K562 (cell line): Measurements from ENCODE around the gene RUNX3. TPM values are rescaled to one million over a fixed set of nuclear protein-coding genes. Genes with fewer than 3 reads are reported as not detected.

Experiments used
- ATAC-seq: fragments of 200-7000 bp; cut with Tn5 transposase; 3 replicates; pipeline ENCODE4 v1.9.1; 2020; ENCODE audit warnings: moderate library complexity
- BruUV-seq: library from RNA; stranded (reverse); fragments of 400-500 nt; replicated peaks from 2 replicates; lab custom pipeline; 2021; lab: Mats Ljungman, UMichigan
- CTCF ChIA-PET: fragments of 300-600 bp; formaldehyde crosslinking; extraction: SDS; loops from one replicate; lab custom pipeline; 2021; ENCODE audit warnings: low intra/inter-chr PET ratio; lab: Yijun Ruan, JAX
- POLR2A ChIA-PET: fragments of 300-600, 350-650 bp; sonication (Branson Sonifier 250); formaldehyde crosslinking; extraction: SDS; loops from one replicate; lab custom pipeline; 2021; ENCODE audit warnings: antibody characterized with exemption, inconsistent platforms; lab: Yijun Ruan, JAX
- DNase-seq, 4 experiments: peaks; one replicate each; pipeline versions ENCODE4 v3.0.0 to v3.0.0-alpha.2; 2011 to 2018; ENCODE audit warnings: low spot score in 3 of 4, mixed read lengths in 3 of 4; ENCODE audit errors: extremely low read depth in 1 of 4
- FAIRE-seq: peaks from 2 replicates; lab custom pipeline; 2011; peaks lifted over from hg19 to GRCh38; lab: Jason Lieb, UNC
- H2AFZ ChIP-seq: 2 replicates; pipeline ENCODE4 v1.6.0; 2011; ENCODE audit warnings: low read depth, low read length, control low read depth, inconsistent platforms
- H3K27ac ChIP-seq: fragments of 200-600 bp; 3 replicates; pipeline ENCODE4 v1.8.0; 2011; ENCODE audit warnings: low read depth, mild to moderate bottlenecking, control low read depth, inconsistent platforms, low read length, moderate library complexity, mixed read lengths; ENCODE audit errors: extremely low read depth
- H3K27me3 ChIP-seq, 2 experiments: fragments of 300-600 bp in 1 of 2; 2 replicates in 1 of 2; 3 replicates in 1 of 2; pipeline versions ENCODE4 v1.6.0 to v1.8.0; 2011; ENCODE audit warnings: inconsistent platforms in 2 of 2, low read length in 2 of 2, mild to moderate bottlenecking in 1 of 2, mixed read lengths in 1 of 2, moderate library complexity in 1 of 2; ENCODE audit not compliant: control insufficient read depth in 2 of 2, insufficient read depth in 2 of 2
- H3K36me3 ChIP-seq: fragments of 300-600 bp; 3 replicates; pipeline ENCODE4 v1.8.0; 2011; ENCODE audit warnings: mild to moderate bottlenecking, low read length, inconsistent platforms; ENCODE audit not compliant: control insufficient read depth, insufficient read depth
- H3K4me1 ChIP-seq, 2 experiments: fragments of 200-600 bp in 1 of 2; replicated peaks in 1 of 2; 2 replicates in 1 of 2; 3 replicates in 1 of 2; pipeline versions ENCODE4 v1.5.1 to v1.8.0; 2011; ENCODE audit warnings: inconsistent platforms in 2 of 2, low read length in 2 of 2, mild to moderate bottlenecking in 1 of 2, mixed read lengths in 1 of 2, moderate library complexity in 1 of 2; ENCODE audit not compliant: control insufficient read depth in 2 of 2, insufficient read depth in 2 of 2
- H3K4me2 ChIP-seq: 2 replicates; pipeline ENCODE4 v1.6.1; 2011; ENCODE audit warnings: low read length, control low read depth, inconsistent platforms, mixed read lengths; ENCODE audit not compliant: insufficient read depth
- H3K4me3 ChIP-seq: fragments of 200-600 bp; sonication (generic), shearing (Covaris generic); 2 replicates; pipeline ENCODE4 v1.5.1; 2016; ENCODE audit warnings: control low read depth, inconsistent platforms
- H3K79me2 ChIP-seq: fragments of 200-600 bp; 3 replicates; pipeline ENCODE4 v1.8.0; 2011; ENCODE audit warnings: low read length, inconsistent platforms; ENCODE audit not compliant: control insufficient read depth, insufficient read depth
- H3K9ac ChIP-seq, 2 experiments: 2 replicates each; pipeline versions ENCODE4 v1.6.0 to v1.6.1; 2011; ENCODE audit warnings: low read depth in 2 of 2, low read length in 2 of 2, control low read depth in 1 of 2, inconsistent platforms in 1 of 2, mild to moderate bottlenecking in 1 of 2, mixed read lengths in 1 of 2; ENCODE audit not compliant: insufficient read depth in 1 of 2
- H3K9me1 ChIP-seq: one replicate; pipeline ENCODE4 v1.6.0; 2011; ENCODE audit warnings: inconsistent platforms, mild to moderate bottlenecking, low read length, moderate library complexity; ENCODE audit not compliant: control insufficient read depth, insufficient read depth
- H3K9me3 ChIP-seq: replicated peaks from 2 replicates; pipeline ENCODE4 v1.5.1; 2011; ENCODE audit warnings: low read depth, low read length, inconsistent platforms; ENCODE audit not compliant: control insufficient read depth, insufficient read depth
- H4K20me1 ChIP-seq: replicated peaks from 2 replicates; pipeline ENCODE4 v1.6.1; 2011; ENCODE audit warnings: low read length, inconsistent platforms, mixed read lengths; ENCODE audit not compliant: control insufficient read depth, insufficient read depth
- CHD4 ChIP-seq: fragments of 200-600 bp; sonication (generic); IDR thresholded peaks from 3 replicates; pipeline ENCODE4 v1.6.1; 2012; ENCODE audit warnings: low read depth, mild to moderate bottlenecking, mixed read lengths, low read length, inconsistent platforms; ENCODE audit not compliant: insufficient read depth, insufficient replicate concordance, poor library complexity, severe bottlenecking
- MAFK ChIP-seq: IDR thresholded peaks from 2 replicates; pipeline ENCODE4 v1.6.1; 2011; ENCODE audit warnings: low read length, improper control_type of control experiment
- NFATC3 ChIP-seq: fragments of 450-650 bp; IDR thresholded peaks from 2 replicates; pipeline ENCODE4 v1.6.1; 2017; ENCODE audit warnings: mild to moderate bottlenecking
- SIX5 ChIP-seq, 2 experiments: IDR thresholded peaks; 2 replicates each; pipeline ENCODE4 v1.6.1; 2011; ENCODE audit warnings: low read length in 2 of 2, borderline replicate concordance in 1 of 2, low read depth in 1 of 2, mild to moderate bottlenecking in 1 of 2, moderate library complexity in 1 of 2; ENCODE audit not compliant: insufficient read depth in 1 of 2
- WGBS: fragments of 100-300 bp; shearing (Covaris generic); methylation state at CpG from one replicate; pipeline ENCODE4 v1.1.6; 2016; ENCODE audit warnings: low coverage, mixed read lengths; ENCODE audit not compliant: insufficient coverage; ENCODE audit errors: missing lambda C conversion rate; 5-methylcytosine and 5-hydroxymethylcytosine counted together
- in situ Hi-C: fragments of 300-500 bp; cut with MboI; formaldehyde crosslinking; loops from 4 replicates; pipeline ENCODE4 v1.15.0; 2018; ENCODE audit warnings: inconsistent platforms, mixed read lengths
- intact Hi-C: fragments of 100-400 bp; cut with micrococcal nuclease; formaldehyde crosslinking; loops from 2 replicates; pipeline ENCODE4 v1.14.2; 2022
- polyA plus RNA-seq, 8 experiments: library from polyadenylated mRNA; depleted of rRNA in 4 of 8; stranded (reverse) in 5 of 8; unstranded in 3 of 8; fragments of >200 nt; fragmentation: Nextera tagmentation in 2 of 8; fragmentation: Illumina TruSeq in 1 of 8; extraction: Ambion mirVana in 2 of 8; extraction: Trizol in 1 of 8; gene quantifications; 2 replicates each; pipeline versions ENCODE4 v1.2.1 to v1.2.3, GENCODE V29; 2011 to 2014; ENCODE audit warnings: inconsistent platforms in 1 of 8, missing spikeins in 1 of 8
- total RNA-seq, 7 experiments: library from RNA; depleted of rRNA in 6 of 7; stranded (reverse); fragments of >200 nt in 6 of 7; fragmentation: Illumina TruSeq in 2 of 7; extraction: Trizol in 2 of 7; gene quantifications; 2 replicates each; pipeline versions ENCODE4 v1.2.1 to v1.2.3, GENCODE V29; 2011 to 2021; ENCODE audit warnings: low replicate concordance in 1 of 7
- TF ChIP-seq, protein P1 (sequence below), 2 experiments: IDR thresholded peaks; 2 replicates each; pipeline ENCODE4 v1.6.1; 2011; ENCODE audit warnings: borderline replicate concordance in 1 of 2, control low read depth in 1 of 2, low read depth in 1 of 2, low read length in 1 of 2, mild to moderate bottlenecking in 1 of 2, mixed read lengths in 1 of 2, moderate library complexity in 1 of 2; ENCODE audit not compliant: insufficient read depth in 1 of 2, insufficient read length in 1 of 2, poor library complexity in 1 of 2, severe bottlenecking in 1 of 2; ENCODE audit errors: extremely low read depth in 1 of 2
- TF ChIP-seq, protein P2 (sequence below): fragments of 250-450 bp; sonication (Bioruptor Pico); IDR thresholded peaks from 2 replicates; pipeline ENCODE4 v1.5.0; 2021

The RUNX3 gene
- total and polyA plus RNA-seq, 9 of the 15 experiments (the other 6 are each of a cell fraction or from before 2014, with no cell fraction given): 0.01 to 0.64 (median 0.09) TPM

- TF ChIP-seq NFATC3 (no peak), CHD4 (no peak), MAFK (no peak), SIX5 (IDR thresholded peaks at IDR 0.05; ENCODE audit: borderline replicate concordance in 1 of 2, insufficient read depth in 1 of 2, low read depth in 1 of 2, low read length in 2 of 2) (no peak)
- TF ChIP-seq, protein P1, sequence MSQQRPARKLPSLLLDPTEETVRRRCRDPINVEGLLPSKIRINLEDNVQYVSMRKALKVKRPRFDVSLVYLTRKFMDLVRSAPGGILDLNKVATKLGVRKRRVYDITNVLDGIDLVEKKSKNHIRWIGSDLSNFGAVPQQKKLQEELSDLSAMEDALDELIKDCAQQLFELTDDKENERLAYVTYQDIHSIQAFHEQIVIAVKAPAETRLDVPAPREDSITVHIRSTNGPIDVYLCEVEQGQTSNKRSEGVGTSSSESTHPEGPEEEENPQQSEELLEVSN (IDR thresholded peaks at IDR 0.05; ENCODE audit: borderline replicate concordance in 1 of 2, extremely low read depth in 1 of 2, insufficient read depth in 1 of 2, insufficient read length in 1 of 2, low read depth in 1 of 2, low read length in 1 of 2, poor library complexity in 1 of 2, severe bottlenecking in 1 of 2): no peak
- TF ChIP-seq, protein P2, sequence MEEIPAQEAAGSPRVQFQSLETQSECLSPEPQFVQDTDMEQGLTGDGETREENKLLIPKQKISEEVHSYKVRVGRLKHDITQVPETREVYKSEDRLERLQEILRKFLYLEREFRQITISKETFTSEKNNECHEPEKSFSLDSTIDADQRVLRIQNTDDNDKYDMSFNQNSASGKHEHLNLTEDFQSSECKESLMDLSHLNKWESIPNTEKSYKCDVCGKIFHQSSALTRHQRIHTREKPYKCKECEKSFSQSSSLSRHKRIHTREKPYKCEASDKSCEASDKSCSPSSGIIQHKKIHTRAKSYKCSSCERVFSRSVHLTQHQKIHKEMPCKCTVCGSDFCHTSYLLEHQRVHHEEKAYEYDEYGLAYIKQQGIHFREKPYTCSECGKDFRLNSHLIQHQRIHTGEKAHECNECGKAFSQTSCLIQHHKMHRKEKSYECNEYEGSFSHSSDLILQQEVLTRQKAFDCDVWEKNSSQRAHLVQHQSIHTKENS (CRISPR knock-in tag): no peak
- ChIA-PET CTCF (no interaction called here), POLR2A (interaction anchor here (0.7 to 1.1 kb wide), 2 partner anchors 9 to 17 kb away, joined by 4 to 5 read pairs; no protein-coding TSS in a partner anchor)
- Histone ChIP-seq H3K4me1 (peaks cover 0 to 34% of the 10 kb centered on the region in 2 experiments; a peak in 2 of 5 replicates), H3K4me2 (no peak overlapping the region), H3K27ac (no peak overlapping the region), H3K9me3 (no peaks in the 10 kb centered on the region), H3K9ac (no peak overlapping the region), H2AFZ (no peak overlapping the region), H3K36me3 (no peaks in the 10 kb centered on the region), H3K4me3 (no peak overlapping the region), H3K27me3 (peaks cover 66 to 94% of the 10 kb centered on the region in 2 experiments), H3K9me1 (no peaks in the 10 kb centered on the region), H3K79me2 (no peaks in the 10 kb centered on the region), H4K20me1 (peaks cover 19% of the 10 kb centered on the region)
- DNase-seq (no peak), FAIRE-seq (no peak), ATAC-seq (no peak)
- in situ Hi-C loops: loop anchor here (5.0 kb wide), 1 partner anchor 171 kb away; no protein-coding TSS in a partner anchor
- 61% methylated on average over 20 of the region's 21 CpGs for WGBS
- BruUV-seq: no TSS peak
- intact Hi-C loops: loop anchor here (5.0 kb wide), 1 partner anchor 106 kb away; no protein-coding TSS in a partner anchor
These were observed 1.0 kb upstream of the RUNX3 start for GRCh38 chr1:24931146-24931467.
